ENCODE measurements around the gene GPR132. TPM values are rescaled to one million over a fixed set of nuclear protein-coding genes. Genes with fewer than 3 reads are reported as not detected.

GPR132 gene
- total and polyA plus RNA-seq, 2 of the 13 experiments (the other 11 are each of a cell fraction or from before 2014, with no cell fraction given): not detected

GRCh38 chr14:105021656-105022275 lies 43.5 kb downstream of the GPR132 start (continued):
- TF ChIP-seq, protein P1, sequence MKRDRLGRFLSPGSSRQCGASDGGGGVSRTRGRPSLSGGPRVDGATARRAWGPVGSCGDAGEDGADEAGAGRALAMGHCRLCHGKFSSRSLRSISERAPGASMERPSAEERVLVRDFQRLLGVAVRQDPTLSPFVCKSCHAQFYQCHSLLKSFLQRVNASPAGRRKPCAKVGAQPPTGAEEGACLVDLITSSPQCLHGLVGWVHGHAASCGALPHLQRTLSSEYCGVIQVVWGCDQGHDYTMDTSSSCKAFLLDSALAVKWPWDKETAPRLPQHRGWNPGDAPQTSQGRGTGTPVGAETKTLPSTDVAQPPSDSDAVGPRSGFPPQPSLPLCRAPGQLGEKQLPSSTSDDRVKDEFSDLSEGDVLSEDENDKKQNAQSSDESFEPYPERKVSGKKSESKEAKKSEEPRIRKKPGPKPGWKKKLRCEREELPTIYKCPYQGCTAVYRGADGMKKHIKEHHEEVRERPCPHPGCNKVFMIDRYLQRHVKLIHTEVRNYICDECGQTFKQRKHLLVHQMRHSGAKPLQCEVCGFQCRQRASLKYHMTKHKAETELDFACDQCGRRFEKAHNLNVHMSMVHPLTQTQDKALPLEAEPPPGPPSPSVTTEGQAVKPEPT (CRISPR knock-in tag; IDR thresholded peaks at IDR 0.05; ENCODE audit: low read depth): no peak
- TF ChIP-seq, protein P2, sequence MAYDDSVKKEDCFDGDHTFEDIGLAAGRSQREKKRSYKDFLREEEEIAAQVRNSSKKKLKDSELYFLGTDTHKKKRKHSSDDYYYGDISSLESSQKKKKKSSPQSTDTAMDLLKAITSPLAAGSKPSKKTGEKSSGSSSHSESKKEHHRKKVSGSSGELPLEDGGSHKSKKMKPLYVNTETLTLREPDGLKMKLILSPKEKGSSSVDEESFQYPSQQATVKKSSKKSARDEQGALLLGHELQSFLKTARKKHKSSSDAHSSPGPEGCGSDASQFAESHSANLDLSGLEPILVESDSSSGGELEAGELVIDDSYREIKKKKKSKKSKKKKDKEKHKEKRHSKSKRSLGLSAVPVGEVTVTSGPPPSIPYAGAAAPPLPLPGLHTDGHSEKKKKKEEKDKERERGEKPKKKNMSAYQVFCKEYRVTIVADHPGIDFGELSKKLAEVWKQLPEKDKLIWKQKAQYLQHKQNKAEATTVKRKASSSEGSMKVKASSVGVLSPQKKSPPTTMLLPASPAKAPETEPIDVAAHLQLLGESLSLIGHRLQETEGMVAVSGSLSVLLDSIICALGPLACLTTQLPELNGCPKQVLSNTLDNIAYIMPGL (CRISPR knock-in tag; IDR thresholded peaks at IDR 0.05; ENCODE audit: borderline replicate concordance in 1 of 2, low read depth in 1 of 2): peak; percentile 39 to 63; a peak in 3 of 4 replicates
- TF ChIP-seq NFIB (CRISPR knock-in tag; IDR thresholded peaks at IDR 0.05; ENCODE audit: borderline replicate concordance) (no peak), THAP11 (CRISPR knock-in tag; IDR thresholded peaks at IDR 0.05) (0 out of 2 replicates have a peak, but pooled peaks have one; percentile 6), PHF8 (CRISPR knock-in tag; IDR thresholded peaks at IDR 0.05) (peak; percentile 12), GFI1 (CRISPR knock-in tag; IDR thresholded peaks at IDR 0.05; ENCODE audit: borderline replicate concordance) (0 out of 2 replicates have a peak, but pooled peaks have one; percentile 58), SATB2 (CRISPR knock-in tag; IDR thresholded peaks at IDR 0.05) (no peak), KLF15 (CRISPR knock-in tag; IDR thresholded peaks at IDR 0.05; ENCODE audit: borderline replicate concordance) (no peak)

Data from HepG2 (cell line).